Measurements from ENCODE around the gene MCF2L.

Gene MCF2L

DNA sequence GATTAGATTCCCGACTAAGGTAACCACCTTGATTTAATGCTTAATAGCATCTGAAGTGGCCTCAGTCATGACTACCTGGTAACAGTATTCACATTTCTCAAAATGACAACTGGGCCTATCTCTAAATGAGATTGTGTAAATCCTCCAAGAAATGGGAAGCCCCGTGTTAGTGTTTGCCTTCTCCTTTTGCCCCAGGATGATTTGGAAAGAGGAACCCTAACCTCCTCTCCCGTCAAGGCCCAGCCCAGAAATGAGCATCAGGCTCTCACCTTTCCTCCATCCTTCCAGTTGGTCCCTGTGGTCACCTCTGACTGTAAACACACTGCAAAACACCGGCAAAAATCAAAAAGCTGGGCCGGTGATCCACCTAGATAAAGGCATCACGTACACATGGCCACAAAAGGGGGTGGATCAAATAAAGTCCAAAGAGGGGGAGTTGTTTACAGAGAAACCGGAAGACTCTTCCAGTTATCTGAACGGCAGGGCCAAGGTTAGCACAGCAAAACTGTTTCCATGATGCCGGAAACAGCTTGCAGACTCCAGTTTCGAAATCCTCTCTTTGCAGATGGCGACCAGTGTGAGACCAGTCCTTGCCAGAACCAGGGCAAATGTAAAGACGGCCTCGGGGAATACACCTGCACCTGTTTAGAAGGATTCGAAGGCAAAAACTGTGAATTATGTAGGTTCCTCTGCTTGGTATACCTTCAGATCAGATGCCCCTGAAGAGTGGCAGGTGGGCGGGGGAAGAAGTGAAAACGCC, 170.0 kb downstream of the MCF2L start:
- H3K4me3 ChIP-seq (ENCODE audit: low read depth, low read length): no peak overlapping the region
- TF ChIP-seq, protein P1, sequence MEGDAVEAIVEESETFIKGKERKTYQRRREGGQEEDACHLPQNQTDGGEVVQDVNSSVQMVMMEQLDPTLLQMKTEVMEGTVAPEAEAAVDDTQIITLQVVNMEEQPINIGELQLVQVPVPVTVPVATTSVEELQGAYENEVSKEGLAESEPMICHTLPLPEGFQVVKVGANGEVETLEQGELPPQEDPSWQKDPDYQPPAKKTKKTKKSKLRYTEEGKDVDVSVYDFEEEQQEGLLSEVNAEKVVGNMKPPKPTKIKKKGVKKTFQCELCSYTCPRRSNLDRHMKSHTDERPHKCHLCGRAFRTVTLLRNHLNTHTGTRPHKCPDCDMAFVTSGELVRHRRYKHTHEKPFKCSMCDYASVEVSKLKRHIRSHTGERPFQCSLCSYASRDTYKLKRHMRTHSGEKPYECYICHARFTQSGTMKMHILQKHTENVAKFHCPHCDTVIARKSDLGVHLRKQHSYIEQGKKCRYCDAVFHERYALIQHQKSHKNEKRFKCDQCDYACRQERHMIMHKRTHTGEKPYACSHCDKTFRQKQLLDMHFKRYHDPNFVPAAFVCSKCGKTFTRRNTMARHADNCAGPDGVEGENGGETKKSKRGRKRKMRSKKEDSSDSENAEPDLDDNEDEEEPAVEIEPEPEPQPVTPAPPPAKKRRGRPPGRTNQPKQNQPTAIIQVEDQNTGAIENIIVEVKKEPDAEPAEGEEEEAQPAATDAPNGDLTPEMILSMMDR (IDR thresholded peaks at IDR 0.05; ENCODE audit: low read depth, low read length, missing control alignments): no peak
- DNase-seq (ENCODE audit: low read depth): no peak
- in situ Hi-C loops (cut with HindIII; ENCODE audit: low sequenced_read_pairs): no loop called here

DNA sequence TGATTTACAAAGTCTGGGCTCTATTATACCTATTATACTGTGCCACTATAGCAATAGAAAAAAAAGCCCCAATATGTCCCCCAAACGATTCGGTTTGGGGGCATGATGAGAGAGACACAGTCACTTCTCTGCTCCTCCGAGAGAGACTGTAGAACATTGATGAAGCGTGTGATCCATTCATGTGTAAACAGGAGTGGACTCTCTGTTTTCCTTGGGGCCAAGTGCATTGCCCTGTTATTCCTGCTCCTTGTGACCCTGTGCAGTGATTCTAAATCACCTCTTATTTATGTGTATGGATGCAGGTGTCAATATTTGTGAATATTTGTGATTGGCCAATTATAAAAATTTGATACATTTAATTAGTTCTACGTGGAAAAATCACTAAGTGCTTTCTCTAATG, 170.6 kb downstream of the MCF2L start:
- DNase-seq (ENCODE audit: low read depth): no peak
- TF ChIP-seq, protein P1 (IDR thresholded peaks at IDR 0.05; ENCODE audit: low read depth, low read length, missing control alignments): no peak
- in situ Hi-C loops (cut with HindIII; ENCODE audit: low sequenced_read_pairs): no loop called here
- H3K4me3 ChIP-seq (ENCODE audit: low read depth, low read length): no peak overlapping the region

DNA sequence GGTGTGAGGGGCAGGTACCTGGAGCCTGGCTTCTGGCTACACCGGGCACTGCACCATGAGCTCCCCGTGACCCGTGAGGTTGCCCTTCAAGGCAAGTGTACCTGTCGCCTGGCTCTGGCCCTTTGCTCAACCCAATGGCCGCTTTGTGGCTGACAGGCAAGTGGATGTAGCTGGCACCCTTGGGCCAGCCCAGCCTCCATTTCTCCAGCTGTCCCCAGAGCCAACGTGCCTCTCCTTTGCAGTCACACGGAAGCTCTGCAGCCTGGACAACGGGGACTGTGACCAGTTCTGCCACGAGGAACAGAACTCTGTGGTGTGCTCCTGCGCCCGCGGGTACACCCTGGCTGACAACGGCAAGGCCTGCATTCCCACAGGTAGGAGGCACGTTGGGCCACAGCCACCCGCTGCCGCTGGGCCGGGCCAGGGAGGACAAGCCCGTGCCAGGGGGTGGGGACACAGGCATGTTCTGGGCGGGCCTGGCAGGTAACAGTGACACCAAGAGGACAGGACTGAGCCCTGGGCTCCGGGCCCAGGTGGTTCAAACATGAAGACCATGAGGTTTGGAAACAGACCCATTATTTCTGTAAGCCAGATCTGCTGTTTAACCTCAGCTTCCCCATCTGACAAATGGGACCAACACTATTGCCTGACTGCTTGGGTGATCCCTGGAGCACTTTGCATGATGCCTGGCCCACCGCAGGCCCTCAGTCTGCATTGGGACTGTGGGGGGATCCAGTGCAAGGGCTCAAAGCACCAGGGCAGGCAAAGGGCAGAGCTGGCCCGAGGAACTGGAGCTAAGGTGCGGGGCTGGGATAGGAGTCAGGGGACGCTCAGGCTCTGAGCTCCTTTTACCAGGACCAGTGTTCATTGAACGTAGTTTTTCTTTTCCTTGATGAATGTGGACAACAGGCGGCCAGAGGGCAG, 171.9 kb downstream of the MCF2L start:
- no peak overlapping the region for H3K4me3 ChIP-seq (ENCODE audit: low read depth, low read length)
- no peak for DNase-seq (ENCODE audit: low read depth)
- in situ Hi-C loops (cut with HindIII; ENCODE audit: low sequenced_read_pairs): loop anchor here (10.0 kb wide), 1 partner anchor 66 kb away; no protein-coding TSS in a partner anchor
- TF ChIP-seq, protein P1 (IDR thresholded peaks at IDR 0.05; ENCODE audit: low read depth, low read length, missing control alignments): no peak

DNA sequence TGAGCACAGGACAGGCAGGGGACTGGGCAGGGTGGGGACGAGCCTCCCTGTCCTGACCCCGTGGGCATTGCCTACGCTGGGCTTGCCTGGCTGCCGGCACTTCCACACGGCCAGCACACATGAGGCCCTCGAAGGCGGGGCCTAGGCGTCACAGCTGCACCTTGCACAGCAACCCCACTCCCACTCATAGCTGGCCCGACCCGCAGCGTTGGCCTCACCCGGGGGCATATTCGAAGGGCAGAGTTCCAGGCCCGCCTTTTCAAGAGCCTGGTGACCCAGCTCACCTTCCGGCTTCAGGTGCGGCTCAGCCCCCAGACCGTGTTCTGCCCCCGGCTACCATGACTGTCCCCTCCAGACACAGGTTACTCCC, 172.6 kb downstream of the MCF2L start:
- in situ Hi-C loops (cut with HindIII; ENCODE audit: low sequenced_read_pairs): loop anchor here (10.0 kb wide), 1 partner anchor 67 kb away; no protein-coding TSS in a partner anchor
- no peak for DNase-seq (ENCODE audit: low read depth)
- TF ChIP-seq, protein P1 (IDR thresholded peaks at IDR 0.05; ENCODE audit: low read depth, low read length, missing control alignments): no peak
- H3K4me3 ChIP-seq (ENCODE audit: low read depth, low read length): no peak overlapping the region

DNA sequence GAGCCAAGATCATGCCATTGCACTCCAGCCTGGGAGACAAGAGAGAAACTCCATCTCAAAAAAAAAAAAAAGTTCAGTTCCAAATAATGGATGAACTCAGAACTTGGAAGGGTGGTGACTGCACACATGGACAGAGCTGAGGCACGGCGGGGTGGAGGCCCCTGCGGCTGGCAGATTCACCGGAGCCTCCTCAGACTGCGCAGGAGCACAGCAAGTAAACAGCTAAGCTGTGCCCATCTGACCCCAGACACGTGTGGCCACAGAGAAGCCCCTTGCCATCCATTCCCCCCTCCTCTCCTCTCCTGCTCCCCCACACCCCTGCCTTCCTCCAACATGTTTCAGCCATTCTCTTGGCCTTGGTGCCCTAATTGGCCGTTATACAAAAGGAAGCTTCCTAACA, 173.9 kb downstream of the MCF2L start:
- no peak overlapping the region for H3K4me3 ChIP-seq (ENCODE audit: low read depth, low read length)
- DNase-seq (ENCODE audit: low read depth): no peak
- in situ Hi-C loops (cut with HindIII; ENCODE audit: low sequenced_read_pairs): loop anchor here (10.0 kb wide), 1 partner anchor 68 kb away; no protein-coding TSS in a partner anchor
- TF ChIP-seq, protein P1 (IDR thresholded peaks at IDR 0.05; ENCODE audit: low read depth, low read length, missing control alignments): no peak

DNA sequence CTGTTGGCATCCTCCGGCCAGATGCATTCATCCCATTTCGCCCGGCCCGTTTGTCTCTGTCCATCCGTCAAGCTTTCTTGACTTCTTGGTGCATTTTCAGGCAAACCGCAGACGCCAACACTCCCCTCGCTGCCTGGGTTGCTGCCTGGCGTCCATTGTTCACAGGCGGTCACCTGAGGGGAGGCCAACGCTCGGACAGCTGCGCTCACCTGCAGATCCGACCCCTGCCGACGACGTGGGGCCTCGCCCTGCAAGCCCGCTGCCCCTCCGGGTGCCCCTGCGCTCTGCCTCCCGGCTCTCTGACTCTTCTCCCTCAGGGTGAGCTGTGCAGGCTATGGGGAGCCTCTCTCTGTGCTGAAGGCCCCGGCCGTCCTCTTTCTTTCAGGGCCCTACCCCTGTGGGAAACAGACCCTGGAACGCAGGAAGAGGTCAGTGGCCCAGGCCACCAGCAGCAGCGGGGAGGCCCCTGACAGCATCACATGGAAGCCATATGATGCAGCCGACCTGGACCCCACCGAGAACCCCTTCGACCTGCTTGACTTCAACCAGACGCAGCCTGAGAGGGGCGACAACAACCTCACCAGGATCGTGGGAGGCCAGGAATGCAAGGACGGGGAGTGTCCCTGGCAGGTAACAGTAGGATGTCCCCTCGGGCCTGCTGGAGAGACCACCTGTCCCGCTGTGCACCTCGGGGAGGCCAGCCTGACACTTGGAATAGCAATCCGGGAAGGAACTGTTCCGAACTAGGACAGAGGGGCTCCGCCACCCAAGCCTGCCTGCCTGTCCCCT, 174.6 kb downstream of the MCF2L start:
- no peak for DNase-seq (ENCODE audit: low read depth)
- in situ Hi-C loops (cut with HindIII; ENCODE audit: low sequenced_read_pairs): loop anchor here (10.0 kb wide), 1 partner anchor 69 kb away; no protein-coding TSS in a partner anchor
- no peak overlapping the region for H3K4me3 ChIP-seq (ENCODE audit: low read depth, low read length)
- TF ChIP-seq, protein P1 (IDR thresholded peaks at IDR 0.05; ENCODE audit: low read depth, low read length, missing control alignments): no peak

Data from astrocyte of the cerebellum (primary cell).